ENCODE data around the gene PRDM8. TPM values are rescaled to one million over a fixed set of nuclear protein-coding genes. Genes with fewer than 3 reads are reported as not detected.

The PRDM8 gene
- total and polyA plus RNA-seq, 2 of the 8 experiments (the other 6 are each of a cell fraction or from before 2014, with no cell fraction given) = not detected

DNA sequence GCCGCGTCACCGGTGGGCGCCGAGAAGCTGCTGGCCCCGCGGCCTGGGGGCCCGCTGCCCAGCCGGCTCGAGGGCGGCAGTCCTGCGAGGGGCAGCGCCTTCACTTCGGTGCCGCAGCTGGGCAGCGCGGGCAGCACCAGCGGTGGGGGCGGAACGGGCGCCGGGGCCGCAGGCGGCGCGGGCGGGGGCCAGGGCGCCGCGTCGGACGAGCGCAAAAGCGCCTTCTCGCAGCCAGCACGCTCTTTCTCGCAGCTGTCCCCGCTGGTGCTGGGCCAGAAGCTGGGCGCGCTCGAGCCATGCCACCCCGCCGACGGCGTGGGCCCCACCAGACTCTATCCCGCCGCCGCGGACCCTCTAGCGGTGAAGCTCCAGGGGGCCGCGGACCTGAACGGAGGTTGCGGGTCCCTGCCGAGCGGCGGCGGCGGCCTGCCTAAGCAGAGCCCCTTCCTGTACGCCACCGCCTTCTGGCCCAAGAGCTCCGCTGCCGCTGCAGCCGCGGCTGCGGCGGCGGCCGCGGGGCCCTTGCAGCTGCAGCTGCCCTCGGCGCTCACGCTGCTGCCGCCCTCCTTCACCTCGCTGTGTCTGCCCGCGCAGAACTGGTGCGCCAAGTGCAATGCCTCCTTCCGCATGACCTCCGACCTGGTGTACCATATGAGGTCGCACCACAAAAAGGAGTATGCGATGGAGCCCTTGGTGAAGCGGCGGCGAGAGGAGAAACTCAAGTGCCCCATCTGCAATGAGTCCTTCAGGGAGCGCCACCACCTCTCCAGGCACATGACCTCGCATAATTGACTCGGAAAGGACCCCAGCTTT lies 5.6 kb downstream of the PRDM8 start (continued):
- TF ChIP-seq SP1 (IDR thresholded peaks at IDR 0.05; ENCODE audit: low read depth, low read length) = no peak
- no peak for TF ChIP-seq CEBPB (IDR thresholded peaks at IDR 0.05; ENCODE audit: low read depth, low read length)
- no peak for TF ChIP-seq SIX5 (IDR thresholded peaks at IDR 0.05; ENCODE audit: low read depth, low read length)
- TF ChIP-seq HDAC2 (IDR thresholded peaks at IDR 0.05; ENCODE audit: borderline replicate concordance in 1 of 2, low read depth in 2 of 2, low read length in 2 of 2) = no peak
- TF ChIP-seq NANOG (IDR thresholded peaks at IDR 0.05; ENCODE audit: insufficient read depth, low read depth, low read length, poor library complexity, severe bottlenecking) = no peak
- TF ChIP-seq CTBP2 (IDR thresholded peaks at IDR 0.05; ENCODE audit: borderline replicate concordance, insufficient read depth, insufficient read length, low read length) = peak; percentile 69
- TF ChIP-seq BACH1 (IDR thresholded peaks at IDR 0.05; ENCODE audit: low read length) = no peak
- TF ChIP-seq, protein P1, sequence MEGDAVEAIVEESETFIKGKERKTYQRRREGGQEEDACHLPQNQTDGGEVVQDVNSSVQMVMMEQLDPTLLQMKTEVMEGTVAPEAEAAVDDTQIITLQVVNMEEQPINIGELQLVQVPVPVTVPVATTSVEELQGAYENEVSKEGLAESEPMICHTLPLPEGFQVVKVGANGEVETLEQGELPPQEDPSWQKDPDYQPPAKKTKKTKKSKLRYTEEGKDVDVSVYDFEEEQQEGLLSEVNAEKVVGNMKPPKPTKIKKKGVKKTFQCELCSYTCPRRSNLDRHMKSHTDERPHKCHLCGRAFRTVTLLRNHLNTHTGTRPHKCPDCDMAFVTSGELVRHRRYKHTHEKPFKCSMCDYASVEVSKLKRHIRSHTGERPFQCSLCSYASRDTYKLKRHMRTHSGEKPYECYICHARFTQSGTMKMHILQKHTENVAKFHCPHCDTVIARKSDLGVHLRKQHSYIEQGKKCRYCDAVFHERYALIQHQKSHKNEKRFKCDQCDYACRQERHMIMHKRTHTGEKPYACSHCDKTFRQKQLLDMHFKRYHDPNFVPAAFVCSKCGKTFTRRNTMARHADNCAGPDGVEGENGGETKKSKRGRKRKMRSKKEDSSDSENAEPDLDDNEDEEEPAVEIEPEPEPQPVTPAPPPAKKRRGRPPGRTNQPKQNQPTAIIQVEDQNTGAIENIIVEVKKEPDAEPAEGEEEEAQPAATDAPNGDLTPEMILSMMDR (IDR thresholded peaks at IDR 0.05; ENCODE audit: control extremely low read depth in 1 of 3, insufficient read depth in 1 of 3, low read depth in 1 of 3, low read length in 3 of 3) = no peak

All from H1 (cell line).